Activated effector memory CD4-positive, alpha-beta T cell treated with anti-CD3 and anti-CD28 coated beads, Interleukin-2, amount 50 U/mL, for 16 hours (primary cell): ENCODE results near the gene OTX2.

Experiments
- DNase-seq: peaks from one replicate; pipeline ENCODE4 v3.0.0-alpha.2; 2020

Gene OTX2

GRCh38 chr14:56811593-56812363 lies 1.5 kb upstream of the OTX2 start:
- DNase-seq = no peak

GRCh38 chr14:56810836-56811592 lies 735 bp upstream of the OTX2 start:
- DNase-seq = no peak

DNA sequence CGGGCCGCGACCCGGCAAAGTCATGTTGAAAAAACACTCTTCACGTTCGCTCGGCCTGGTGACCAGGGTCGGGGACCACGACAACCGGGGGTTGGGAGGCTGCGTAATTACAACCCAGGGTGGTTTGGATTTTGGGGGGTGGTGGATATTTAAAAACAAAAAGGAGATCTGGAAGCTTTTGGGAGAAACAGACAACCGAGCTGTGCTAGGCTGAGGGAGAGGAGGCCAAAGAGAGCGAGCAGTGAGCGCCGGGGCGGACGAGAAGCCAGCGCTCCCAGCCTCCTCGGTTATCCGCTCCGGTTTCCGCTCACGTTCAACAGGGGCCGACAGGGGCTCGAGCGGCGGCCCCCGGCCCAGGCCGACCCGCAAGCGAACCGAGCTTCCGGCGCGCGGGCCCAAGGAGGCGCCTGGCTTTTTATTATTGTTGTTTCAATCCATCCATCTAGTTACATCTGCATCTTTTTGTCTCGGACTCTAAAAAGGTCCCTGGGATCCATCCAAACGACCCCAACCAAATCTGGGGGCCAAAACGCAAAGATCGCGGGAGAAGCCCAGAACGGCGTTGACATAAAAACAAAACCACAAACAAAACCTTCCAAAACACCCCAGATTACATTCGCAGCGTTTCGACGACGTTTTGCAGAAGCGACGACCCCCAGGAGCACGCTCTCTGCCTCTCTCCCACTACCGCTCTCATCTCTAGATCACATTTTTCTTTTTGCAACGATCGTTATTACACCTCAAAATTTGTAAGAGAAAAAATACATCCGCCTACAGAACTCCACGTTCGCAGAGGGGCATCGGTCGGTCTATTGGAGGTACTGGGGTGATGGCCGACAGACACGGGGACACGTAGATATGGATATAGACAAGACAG lies 771 bp downstream of the OTX2 start:
- DNase-seq = no peak

DNA sequence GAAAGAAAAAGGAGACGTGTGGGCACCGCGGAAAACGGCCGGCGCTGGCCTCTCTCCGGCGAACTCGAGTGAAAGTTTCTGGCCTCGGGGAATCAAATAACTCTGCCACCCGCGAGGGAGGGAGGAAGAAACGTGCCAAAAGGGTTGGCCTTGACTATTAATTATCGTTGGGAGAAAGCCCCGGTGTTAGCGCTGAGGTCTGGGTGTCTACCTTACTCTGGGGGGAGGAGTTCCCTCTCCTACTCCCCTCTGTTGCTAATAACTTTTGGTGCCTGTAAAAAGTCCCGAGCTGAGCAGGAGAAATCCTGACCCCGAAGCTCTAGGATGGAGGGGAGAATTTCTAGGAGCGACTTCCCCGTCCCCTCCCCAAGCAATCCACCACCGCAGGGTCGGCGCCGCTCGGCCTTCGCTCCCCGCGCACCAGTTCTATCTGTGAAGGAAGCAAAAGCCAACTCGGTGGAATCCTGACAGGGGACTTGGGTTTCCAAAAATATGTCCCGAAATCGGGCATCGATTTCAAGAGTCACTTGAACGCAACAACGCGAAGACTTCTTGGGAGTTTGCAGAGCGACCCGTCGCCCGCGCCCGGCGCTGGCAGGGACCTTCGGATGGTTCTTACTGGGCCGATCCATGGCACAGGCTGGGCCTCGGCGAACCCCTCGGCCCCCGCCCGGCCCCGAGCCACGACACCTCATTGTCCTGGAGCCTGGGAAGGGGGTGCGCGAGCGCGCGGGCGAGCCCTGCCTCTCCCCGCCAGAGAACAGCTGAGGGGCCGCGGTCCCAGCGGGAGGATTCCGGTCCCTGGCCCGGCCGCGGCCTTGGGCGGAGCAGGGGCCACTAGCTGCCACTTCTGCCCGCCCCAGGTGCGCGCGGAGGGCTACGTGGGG lies 1.7 kb downstream of the OTX2 start:
- DNase-seq = no peak

DNA sequence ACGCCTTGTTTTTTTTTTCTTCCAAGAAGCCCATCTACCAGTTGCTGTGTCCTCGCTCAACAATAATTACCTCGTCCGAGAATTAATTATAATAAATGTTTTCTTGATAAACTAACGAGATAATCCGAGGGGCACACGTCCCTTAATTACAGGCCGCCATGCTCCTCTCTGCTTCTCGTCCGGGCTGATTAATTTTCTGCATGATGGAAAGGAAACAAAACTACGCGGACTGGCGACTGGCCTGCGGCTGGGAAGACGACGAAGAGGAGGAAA lies 2.2 kb downstream of the OTX2 start:
- no peak for DNase-seq

DNA sequence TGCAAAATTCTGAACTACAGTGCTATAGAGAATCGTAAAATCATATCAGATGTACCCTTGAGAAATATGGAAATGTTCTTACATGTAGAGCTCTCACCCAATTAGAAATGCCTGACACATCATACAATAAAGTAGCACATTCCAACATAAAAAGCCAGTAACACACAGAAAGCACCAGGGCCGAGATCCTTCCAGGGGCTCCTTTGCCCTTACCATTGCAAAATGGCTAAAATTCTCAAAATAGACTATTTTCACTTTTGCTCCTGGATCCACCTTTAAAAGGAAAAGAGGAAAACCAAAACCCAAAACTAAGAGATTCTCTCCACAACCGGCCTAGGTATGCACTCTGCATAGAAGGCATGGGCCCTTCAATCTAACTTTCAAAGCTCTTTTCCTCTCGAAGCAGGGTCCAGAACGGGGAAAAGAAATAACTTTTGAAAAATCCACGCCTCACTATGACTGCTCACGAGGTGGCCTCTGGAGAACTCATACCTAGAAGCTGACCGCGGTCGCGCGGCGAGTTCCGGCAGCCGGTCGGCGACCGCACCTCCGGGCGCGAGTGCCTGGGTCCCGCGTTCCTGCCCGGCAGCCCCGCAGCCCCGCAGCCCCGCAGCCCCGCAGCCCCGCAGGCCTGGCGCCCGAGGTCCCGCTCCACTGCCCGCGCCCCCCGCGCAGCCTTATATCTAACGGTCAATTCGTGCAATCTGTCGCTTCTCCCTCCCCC lies 2.7 kb downstream of the OTX2 start:
- DNase-seq = no peak

GRCh38 chr14:56806760-56807159 lies 3.5 kb downstream of the OTX2 start:
- no peak for DNase-seq

DNA sequence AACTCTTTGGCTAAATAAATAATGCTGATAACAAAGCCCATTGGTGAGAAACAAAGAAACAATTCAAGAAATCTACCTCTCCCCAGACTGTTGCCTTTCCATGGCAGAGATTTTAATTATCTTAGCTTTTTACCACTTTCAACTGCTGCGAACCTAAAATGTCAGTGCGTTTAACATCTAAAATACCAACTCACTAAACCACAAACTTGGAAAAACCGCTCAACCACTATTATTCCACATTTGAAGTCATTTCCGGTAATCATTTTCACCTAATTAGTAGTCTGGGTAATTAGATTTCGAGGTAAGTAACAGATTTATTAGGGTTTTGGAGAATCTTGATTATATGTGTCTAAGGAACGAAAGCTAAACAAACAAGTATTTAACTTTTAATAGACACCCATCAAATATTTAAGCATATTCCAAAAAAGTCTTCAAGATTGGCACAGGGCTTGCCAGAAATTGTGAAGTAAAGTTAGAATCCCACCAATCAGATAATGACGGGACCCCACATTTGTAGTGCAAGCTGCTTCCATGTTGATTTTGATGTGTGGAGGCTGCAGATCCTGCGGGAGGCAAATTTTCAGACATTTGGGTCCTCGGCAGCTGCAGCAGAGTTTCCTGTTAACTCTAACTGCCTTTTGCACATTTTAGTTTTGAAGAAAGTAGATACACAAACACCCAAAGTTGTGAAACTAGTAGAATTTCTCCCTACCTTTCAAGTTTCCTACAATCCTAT lies 4.1 kb downstream of the OTX2 start:
- no peak for DNase-seq

DNA sequence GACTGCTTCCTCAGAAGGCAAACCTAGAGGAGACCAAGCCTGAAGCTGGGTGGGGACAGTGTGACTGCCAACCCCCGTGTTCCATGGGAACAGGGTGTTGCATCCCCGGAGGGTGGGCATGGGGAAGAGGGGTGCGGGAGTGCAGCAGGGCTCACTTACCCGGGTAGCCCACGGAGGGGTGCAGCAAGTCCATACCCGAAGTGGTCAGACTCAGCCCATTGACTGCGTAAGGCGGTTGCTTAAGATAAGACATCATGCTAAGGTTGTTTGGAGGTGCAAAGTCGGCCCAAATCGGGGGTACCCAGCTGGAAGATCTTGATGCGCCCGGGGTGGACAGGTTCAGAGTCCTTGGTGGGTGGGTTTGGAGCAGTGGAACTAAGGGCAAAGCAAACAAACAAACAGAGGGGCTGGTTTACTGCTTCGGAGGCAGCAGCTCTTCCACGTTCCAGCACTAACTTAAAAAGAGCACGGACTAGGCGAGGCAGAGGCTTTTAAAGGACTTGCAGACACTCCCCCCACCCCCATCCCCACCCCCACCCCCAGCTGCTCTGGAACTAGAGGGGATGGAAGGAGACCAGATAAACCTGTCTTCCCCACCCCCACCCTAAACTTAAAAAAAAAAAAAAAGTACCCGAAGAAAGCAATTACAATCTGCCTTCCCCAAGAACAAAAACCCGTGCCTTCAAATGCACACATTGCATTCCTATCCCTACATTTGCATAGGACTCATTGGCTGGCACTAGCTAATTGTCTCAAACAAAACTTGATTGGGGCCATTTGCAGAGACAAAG lies 4.9 kb downstream of the OTX2 start:
- no peak for DNase-seq

GRCh38 chr14:56803816-56804535 lies 6.3 kb downstream of the OTX2 start:
- no peak for DNase-seq

GRCh38 chr14:56801920-56802319 lies 8.4 kb downstream of the OTX2 start:
- no peak for DNase-seq

DNA sequence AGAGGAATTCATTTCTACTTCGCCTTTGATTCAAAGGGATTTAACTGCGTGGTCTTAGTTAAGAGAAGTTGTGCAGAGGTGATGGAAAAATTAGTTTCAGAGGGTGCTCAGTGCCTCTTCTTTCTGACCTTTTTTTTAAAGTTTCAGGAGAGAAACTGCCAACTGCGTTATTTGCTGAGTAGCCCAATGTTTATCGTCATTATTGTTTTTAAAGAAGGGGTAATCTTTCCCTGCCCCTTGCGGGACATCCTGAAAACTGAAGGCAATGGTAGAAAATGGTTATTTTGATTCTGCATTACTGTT lies 11.0 kb downstream of the OTX2 start:
- no peak for DNase-seq

GRCh38 chr14:56798447-56799342 lies 11.6 kb downstream of the OTX2 start:
- no peak for DNase-seq

DNA sequence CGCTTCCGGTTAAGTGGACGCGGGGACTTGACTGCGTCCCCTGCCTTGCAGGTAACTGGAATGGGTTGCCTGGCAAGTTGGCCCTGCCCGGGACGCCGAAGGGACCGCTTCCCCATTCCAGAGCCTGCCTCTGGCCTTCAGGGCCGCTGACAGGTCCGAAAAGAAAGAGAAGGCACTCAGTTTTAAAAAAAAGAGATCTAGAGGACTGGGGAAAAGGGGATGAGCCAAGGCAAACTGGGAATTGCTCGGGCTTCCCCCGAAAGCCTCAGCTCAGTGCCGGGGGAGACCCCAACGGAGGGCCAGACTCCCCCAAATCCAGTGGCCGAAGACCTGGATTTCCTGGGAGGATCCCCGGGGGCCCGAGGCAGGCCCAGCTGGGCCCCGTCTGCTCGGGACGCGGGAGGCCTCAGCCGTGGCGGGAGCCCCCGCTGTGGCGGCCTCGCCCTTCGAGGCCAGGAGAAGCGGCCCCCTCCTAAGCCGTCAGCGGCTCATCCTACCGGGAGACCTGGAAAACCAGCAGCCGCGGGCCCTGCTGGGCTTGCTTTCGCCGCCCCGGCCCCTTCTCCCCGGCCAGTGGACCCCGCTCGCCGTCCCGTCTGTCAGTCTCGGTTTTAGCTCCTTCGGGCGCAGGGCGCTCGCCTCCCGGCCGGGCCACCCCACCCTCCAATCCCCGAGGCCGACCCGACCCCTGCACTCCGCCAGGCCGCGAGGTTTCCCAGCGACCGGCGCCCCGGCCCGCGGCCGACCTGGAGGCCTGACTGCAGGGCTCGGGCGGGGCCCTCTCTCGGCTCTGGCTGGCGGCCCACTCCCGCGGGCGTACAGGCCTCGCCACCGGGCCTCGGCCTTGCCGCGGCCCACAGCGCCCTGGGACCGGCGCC lies 12.5 kb downstream of the OTX2 start:
- DNase-seq = no peak

GRCh38 chr14:56797003-56797568 lies 13.2 kb downstream of the OTX2 start:
- DNase-seq = no peak

GRCh38 chr14:56796259-56796658 lies 14.0 kb downstream of the OTX2 start:
- no peak for DNase-seq

GRCh38 chr14:56795284-56795622 lies 15.0 kb downstream of the OTX2 start:
- no peak for DNase-seq
